ENCODE results near the gene SERPINB6. TPM values are rescaled to one million over a fixed set of nuclear protein-coding genes. Genes with fewer than 3 reads are reported as not detected.
A peak's percentile ranks its signal among the peaks of the same experiment; 100 is the strongest.
"Not testable (repeated sequence)": the region's sequence is repeated elsewhere in the genome, so short reads cannot be mapped to it uniquely, and the experiment has no call there.

Gene SERPINB6
- total RNA-seq, 6 experiments from 2014 or later, result 27.0 to 48.5 (median 38.7) TPM

DNA sequence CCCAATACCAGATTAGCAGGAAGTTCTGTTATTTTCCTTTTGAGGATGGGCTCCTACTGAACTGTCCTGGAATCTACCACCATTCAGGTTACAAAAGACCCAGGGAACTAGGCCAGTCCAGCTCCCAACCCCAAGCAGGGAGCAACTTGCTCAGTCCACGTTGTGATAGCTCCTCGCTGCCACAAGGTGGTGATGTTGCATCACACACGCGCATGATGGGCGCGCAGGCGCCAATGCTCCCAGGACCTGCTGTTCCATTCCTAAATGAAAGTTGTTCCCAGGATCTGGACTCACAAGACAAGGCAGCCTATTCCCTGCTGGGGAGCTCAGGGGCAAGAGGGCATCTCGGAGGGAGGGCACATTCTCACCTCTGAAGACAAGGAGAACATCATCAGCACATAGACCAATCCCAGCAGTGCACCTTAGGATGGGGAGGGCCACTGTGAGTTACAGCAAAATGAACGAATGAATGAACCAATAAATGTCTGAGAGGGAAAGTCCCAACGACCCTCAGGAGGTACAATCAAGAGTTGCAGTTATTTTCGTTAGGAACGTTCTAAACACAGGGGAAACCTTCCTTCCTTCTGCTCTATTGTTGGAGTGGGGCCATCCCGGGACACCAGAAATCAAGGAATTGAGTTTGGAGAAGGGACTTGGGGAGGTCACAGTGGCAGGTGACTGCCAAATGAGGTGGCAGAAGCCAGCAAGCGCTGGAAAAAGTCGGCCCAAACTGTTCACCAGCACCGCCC is 27.1 kb upstream of the SERPINB6 start:
- intact Hi-C loops (cut with DNase I), result loop anchor here in 1 of 2 donors (5.0 kb wide), 1 partner anchor 59 kb away; no protein-coding TSS in a partner anchor
- H3K27ac ChIP-seq, result peak overlapping the region in 2 of 3 donors; percentile 78 to 96
- not testable (repeated sequence) for H3K27me3 ChIP-seq, H3K9me3 ChIP-seq, H3K36me3 ChIP-seq, DNase-seq
- ATAC-seq, result peak; percentile 70 to 79 (median 71)
- 1% methylated on average over 9 of the region's 16 CpGs for WGBS (ENCODE audit: insufficient coverage, low coverage, low lambda C conversion rate, missing lambda C conversion rate)
- H3K4me3 ChIP-seq, result peak overlapping the region; percentile 35 to 53 (median 48)
- TF ChIP-seq, protein P1, sequence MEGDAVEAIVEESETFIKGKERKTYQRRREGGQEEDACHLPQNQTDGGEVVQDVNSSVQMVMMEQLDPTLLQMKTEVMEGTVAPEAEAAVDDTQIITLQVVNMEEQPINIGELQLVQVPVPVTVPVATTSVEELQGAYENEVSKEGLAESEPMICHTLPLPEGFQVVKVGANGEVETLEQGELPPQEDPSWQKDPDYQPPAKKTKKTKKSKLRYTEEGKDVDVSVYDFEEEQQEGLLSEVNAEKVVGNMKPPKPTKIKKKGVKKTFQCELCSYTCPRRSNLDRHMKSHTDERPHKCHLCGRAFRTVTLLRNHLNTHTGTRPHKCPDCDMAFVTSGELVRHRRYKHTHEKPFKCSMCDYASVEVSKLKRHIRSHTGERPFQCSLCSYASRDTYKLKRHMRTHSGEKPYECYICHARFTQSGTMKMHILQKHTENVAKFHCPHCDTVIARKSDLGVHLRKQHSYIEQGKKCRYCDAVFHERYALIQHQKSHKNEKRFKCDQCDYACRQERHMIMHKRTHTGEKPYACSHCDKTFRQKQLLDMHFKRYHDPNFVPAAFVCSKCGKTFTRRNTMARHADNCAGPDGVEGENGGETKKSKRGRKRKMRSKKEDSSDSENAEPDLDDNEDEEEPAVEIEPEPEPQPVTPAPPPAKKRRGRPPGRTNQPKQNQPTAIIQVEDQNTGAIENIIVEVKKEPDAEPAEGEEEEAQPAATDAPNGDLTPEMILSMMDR (IDR thresholded peaks at IDR 0.05), result peak; percentile 44 to 84 (median 56)
- peaks cover 0 to 32% (median 11%) of the 10 kb centered on the region in 4 donors for H3K4me1 ChIP-seq

DNA sequence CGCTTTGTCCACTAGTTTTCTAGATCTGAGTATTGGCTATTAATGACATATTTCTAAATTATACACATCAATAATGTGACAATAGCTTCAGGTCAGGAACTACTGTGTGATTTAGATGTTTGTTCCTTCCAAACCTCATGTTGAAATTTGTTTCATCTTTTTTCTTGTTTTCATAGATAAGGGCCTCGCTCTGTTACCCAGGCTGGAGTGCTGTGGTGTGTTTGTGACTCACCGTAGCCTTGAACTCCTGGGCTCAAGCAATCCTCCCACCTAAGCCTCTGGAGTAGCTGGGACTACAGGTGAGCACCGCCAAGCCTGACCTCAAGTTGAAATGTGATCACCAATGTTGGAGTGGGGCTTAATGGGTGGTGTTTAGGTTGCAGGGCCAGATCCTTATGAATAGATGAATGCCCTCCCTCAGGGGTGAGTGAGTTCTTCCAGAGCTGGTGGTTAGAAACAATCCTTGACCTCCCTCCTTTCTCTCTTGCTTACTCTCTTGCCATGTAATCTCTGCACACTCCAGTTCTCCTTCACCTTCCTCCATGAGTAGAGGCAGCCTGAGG is 22.5 kb upstream of the SERPINB6 start:
- Histone ChIP-seq H3K27me3 (no peaks in the 10 kb centered on the region), H3K9me3 (no peaks in the 10 kb centered on the region), H3K36me3 (no peaks in the 10 kb centered on the region), H3K4me3 (no peak overlapping the region), H3K4me1 (peaks cover 0 to 5% (median 3%) of the 10 kb centered on the region in 4 donors), H3K27ac (no peak overlapping the region)
- WGBS (ENCODE audit: insufficient coverage, low coverage, low lambda C conversion rate, missing lambda C conversion rate), result 61% methylated on average over 3 of the region's 4 CpGs
- no peak for TF ChIP-seq POLR2A (IDR thresholded peaks at IDR 0.05)
- TF ChIP-seq, protein P1 (IDR thresholded peaks at IDR 0.05), result no peak
- ATAC-seq (no peak), DNase-seq (peak in 1 of 3 donors; percentile 26)
- intact Hi-C loops (cut with DNase I), result loop anchor here in 1 of 2 donors (5.0 kb wide), 1 partner anchor 68 kb away; no protein-coding TSS in a partner anchor

DNA sequence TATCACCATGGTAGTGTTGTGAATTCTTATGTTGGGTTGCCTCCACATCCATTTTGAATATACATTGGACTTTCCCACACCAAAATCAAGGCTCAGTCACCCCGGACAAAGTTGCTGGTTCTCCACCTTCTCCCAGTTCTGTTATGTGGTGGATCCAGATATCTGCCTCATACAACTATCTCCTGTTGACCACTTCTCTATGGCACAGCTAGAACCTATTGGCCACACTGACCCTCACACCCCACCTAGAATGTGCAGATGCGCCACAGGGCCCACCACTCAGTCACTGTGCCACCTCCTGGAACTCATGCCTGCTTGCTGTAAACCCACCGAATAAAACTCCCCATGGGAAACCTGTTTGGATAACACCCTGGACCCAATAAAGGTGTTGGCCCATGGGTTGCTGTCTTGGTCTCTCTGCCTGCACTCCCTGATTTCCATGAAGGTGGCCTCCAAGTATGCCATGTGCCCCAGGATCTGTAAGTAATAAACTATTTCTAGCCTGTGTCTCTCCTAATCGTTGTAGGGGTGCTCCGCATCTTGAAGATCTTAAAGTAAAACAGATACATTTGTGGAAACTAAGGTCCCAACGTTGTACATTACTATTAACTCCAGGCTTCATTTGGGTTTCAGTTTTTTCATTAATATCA is 21.1 kb upstream of the SERPINB6 start:
- H3K4me3 ChIP-seq, result no peak overlapping the region
- intact Hi-C loops (cut with DNase I), result loop anchor here in 1 of 2 donors (5.0 kb wide), 1 partner anchor 70 kb away; no protein-coding TSS in a partner anchor
- no peaks in the 10 kb centered on the region for H3K36me3 ChIP-seq
- ATAC-seq (no peak), DNase-seq (peak in 1 of 3 donors; percentile 33)
- H3K27me3 ChIP-seq, result no peaks in the 10 kb centered on the region
- TF ChIP-seq, protein P1 (IDR thresholded peaks at IDR 0.05), result no peak
- 88% methylated on average over 5 of the region's 6 CpGs for WGBS (ENCODE audit: insufficient coverage, low coverage, low lambda C conversion rate, missing lambda C conversion rate)
- peaks cover 0 to 6% (median 0%) of the 10 kb centered on the region in 4 donors for H3K4me1 ChIP-seq
- no peak overlapping the region for H3K27ac ChIP-seq
- no peaks in the 10 kb centered on the region for H3K9me3 ChIP-seq

DNA sequence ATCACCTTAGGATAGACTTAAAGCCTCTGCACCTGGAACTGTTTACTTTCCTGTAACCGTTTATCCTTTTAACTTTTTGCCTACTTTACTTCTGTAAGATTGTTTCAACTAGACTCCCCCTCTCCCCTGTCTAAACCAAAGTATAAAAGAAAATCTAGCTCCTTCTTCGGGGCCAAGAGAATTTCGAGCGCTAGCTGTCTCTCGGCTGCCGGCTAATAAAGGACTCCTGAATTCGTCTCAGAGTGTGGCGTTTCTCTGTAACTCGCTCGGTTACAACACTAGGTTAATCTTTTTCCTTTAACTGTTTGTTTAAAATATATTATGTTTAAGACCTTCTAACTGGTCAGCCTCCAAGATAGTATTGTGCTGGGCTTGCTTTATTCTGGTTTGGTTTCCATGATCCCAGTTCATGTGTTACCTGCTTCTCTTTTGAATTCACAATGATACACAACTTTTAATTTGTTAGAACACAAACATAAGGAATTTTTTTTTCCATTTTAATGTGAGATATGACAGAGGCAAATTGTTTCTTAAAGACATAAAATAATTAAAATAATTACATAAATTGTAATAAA is 19.7 kb upstream of the SERPINB6 start:
- H3K36me3 ChIP-seq, result no peaks in the 10 kb centered on the region
- intact Hi-C loops (cut with DNase I), result loop anchor here in 1 of 2 donors (5.0 kb wide), 1 partner anchor 71 kb away; no protein-coding TSS in a partner anchor
- peak in 1 of 3 donors; percentile 39 for DNase-seq
- no peaks in the 10 kb centered on the region for H3K9me3 ChIP-seq
- H3K4me1 ChIP-seq, result peaks cover 0 to 6% (median 0%) of the 10 kb centered on the region in 4 donors
- WGBS (ENCODE audit: insufficient coverage, low coverage, low lambda C conversion rate, missing lambda C conversion rate), result 0% methylated on average over 10 of the region's 10 CpGs
- no peak for ATAC-seq
- H3K27ac ChIP-seq, result peak overlapping the region; percentile 97 to 99 (median 97)
- peak overlapping the region; percentile 87 to 92 (median 92) for H3K4me3 ChIP-seq
- TF ChIP-seq, protein P1 (IDR thresholded peaks at IDR 0.05), result no peak
- no peak for TF ChIP-seq POLR2A (IDR thresholded peaks at IDR 0.05)
- H3K27me3 ChIP-seq, result no peaks in the 10 kb centered on the region

All from right lobe of liver (tissue), 6 donors.